Osteoblast (primary cell): ENCODE results near the gene PRSS21. TPM values are rescaled to one million over a fixed set of nuclear protein-coding genes. Genes with fewer than 3 reads are reported as not detected.

Experiments
- DNase-seq: peaks from one replicate; pipeline ENCODE4 v3.0.0; 2011; ENCODE audit warnings: low spot score, mixed read lengths; ENCODE audit not compliant: insufficient read length; ENCODE audit errors: missing footprints
- H2AFZ ChIP-seq: 2 replicates; pipeline ENCODE4 v1.6.0; 2011; ENCODE audit warnings: mild to moderate bottlenecking, low read length
- H3K27ac ChIP-seq: 2 replicates; pipeline ENCODE4 v1.5.1; 2011; ENCODE audit warnings: mild to moderate bottlenecking, low read depth, low read length, moderate library complexity
- H3K27me3 ChIP-seq: 2 replicates; pipeline ENCODE4 v1.6.0; 2012; ENCODE audit warnings: mild to moderate bottlenecking, control low read depth, inconsistent platforms, low read length, moderate library complexity; ENCODE audit not compliant: insufficient read depth
- H3K36me3 ChIP-seq: 2 replicates; pipeline ENCODE4 v1.5.1; 2011; ENCODE audit warnings: mild to moderate bottlenecking, low read length, control low read depth, moderate library complexity; ENCODE audit not compliant: insufficient read depth
- H3K4me1 ChIP-seq: 2 replicates; pipeline ENCODE4 v1.5.1; 2011; ENCODE audit warnings: mild to moderate bottlenecking, low read length, control low read depth, moderate library complexity; ENCODE audit not compliant: insufficient read depth
- H3K4me2 ChIP-seq: 2 replicates; pipeline ENCODE4 v1.6.0; 2011; ENCODE audit warnings: mild to moderate bottlenecking, low read length; ENCODE audit not compliant: insufficient read depth
- H3K4me3 ChIP-seq: fragments of 200-600 bp; sonication (generic); 3 replicates; pipeline ENCODE4 v1.5.1; 2012; ENCODE audit warnings: mild to moderate bottlenecking, low read length, inconsistent platforms; ENCODE audit not compliant: insufficient read depth
- H3K79me2 ChIP-seq: 2 replicates; pipeline ENCODE4 v1.6.0; 2012; ENCODE audit warnings: mild to moderate bottlenecking, low read length, control low read depth, inconsistent platforms; ENCODE audit not compliant: insufficient read depth
- H3K9me3 ChIP-seq: 2 replicates; pipeline ENCODE4 v1.5.1; 2011; ENCODE audit warnings: low read depth, low read length, control low read depth
- H4K20me1 ChIP-seq: 2 replicates; pipeline ENCODE4 v1.6.0; 2012; ENCODE audit warnings: mild to moderate bottlenecking, low read length, control low read depth; ENCODE audit not compliant: insufficient read depth
- total RNA-seq: library from RNA; depleted of rRNA; stranded (reverse); fragments of >200 nt; gene quantifications from 2 replicates; pipeline ENCODE4 v1.2.3, GENCODE V29; 2012
- TF ChIP-seq, protein P1 (sequence below): IDR thresholded peaks from 2 replicates; pipeline ENCODE4 v1.5.1; 2011; ENCODE audit warnings: mild to moderate bottlenecking, low read depth, low read length, moderate library complexity; ENCODE audit errors: extremely low read depth

Gene PRSS21
- total RNA-seq, 1 donor: not detected

DNA sequence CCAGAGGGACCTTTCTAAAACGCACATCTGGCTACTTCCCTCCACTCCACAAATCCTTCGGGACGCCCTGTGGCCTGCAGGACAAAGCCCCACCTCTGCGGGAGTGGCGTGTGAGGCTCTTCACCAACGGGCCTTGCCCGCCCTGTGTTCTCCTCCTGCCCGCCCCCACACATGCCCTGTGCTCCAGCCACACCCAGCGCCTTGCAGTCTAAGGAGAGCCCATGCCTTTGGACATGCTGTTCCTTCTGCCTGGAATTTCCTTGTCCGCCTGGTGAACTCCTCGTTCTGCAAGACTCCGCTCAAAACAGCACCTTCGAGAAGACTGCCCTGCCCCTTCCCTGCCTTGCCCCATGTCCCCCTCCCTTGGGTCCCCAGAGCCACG, 47.4 kb upstream of the PRSS21 start:
- H4K20me1 ChIP-seq: peaks cover 79% of the 10 kb centered on the region
- H3K27me3 ChIP-seq: no peaks in the 10 kb centered on the region
- H2AFZ ChIP-seq: no peak overlapping the region
- peak; percentile 89 for DNase-seq
- peak overlapping the region; percentile 9 for H3K27ac ChIP-seq
- TF ChIP-seq, protein P1, sequence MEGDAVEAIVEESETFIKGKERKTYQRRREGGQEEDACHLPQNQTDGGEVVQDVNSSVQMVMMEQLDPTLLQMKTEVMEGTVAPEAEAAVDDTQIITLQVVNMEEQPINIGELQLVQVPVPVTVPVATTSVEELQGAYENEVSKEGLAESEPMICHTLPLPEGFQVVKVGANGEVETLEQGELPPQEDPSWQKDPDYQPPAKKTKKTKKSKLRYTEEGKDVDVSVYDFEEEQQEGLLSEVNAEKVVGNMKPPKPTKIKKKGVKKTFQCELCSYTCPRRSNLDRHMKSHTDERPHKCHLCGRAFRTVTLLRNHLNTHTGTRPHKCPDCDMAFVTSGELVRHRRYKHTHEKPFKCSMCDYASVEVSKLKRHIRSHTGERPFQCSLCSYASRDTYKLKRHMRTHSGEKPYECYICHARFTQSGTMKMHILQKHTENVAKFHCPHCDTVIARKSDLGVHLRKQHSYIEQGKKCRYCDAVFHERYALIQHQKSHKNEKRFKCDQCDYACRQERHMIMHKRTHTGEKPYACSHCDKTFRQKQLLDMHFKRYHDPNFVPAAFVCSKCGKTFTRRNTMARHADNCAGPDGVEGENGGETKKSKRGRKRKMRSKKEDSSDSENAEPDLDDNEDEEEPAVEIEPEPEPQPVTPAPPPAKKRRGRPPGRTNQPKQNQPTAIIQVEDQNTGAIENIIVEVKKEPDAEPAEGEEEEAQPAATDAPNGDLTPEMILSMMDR: no peak
- no peak overlapping the region for H3K4me2 ChIP-seq
- H3K9me3 ChIP-seq: no peaks in the 10 kb centered on the region
- peaks cover 96% of the 10 kb centered on the region for H3K79me2 ChIP-seq
- peaks cover 92% of the 10 kb centered on the region for H3K36me3 ChIP-seq
- peaks cover 9% of the 10 kb centered on the region for H3K4me1 ChIP-seq
- H3K4me3 ChIP-seq: no peak overlapping the region

DNA sequence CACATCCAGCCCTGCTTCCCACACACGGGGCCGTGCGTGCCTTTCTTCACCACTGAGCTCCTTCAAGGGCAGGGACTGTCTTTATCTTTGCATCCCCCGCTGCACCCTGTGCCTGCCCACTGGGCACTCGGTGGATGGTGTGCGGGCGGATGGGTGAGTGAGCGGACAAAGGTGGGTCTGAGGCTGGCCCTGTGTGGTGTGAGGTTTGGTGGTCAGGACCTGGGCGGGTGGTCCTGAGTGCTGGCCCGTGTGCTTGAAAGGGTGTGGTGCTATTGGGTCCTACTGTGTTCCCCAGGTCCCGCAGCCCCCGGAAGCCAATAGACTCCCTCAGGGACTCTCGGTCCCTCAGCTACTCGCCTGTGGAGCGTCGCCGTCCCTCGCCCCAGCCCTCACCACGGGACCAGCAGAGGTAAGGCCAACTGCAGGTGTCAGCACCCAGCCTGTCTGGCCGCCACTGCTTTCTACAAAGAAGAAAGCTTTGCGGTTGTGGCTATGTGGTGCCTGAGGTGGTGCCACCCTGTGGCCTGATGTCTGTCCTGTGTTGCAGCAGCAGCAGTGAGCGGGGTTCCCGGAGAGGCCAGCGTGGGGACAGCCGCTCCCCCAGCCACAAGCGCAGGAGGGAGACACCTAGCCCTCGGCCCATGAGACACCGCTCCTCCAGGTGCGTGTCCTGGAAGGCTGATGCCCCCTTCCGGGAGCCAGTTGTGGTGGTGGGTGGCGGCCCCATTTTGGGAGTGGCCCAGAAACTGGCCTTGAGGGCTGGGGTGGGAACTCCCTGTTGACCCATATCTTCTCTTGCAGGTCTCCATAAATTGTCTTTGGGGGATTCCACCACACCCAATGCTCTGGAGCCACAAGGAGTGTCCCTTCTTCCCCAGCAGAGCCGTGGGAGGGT, 46.7 kb upstream of the PRSS21 start:
- TF ChIP-seq, protein P1: no peak
- Histone ChIP-seq H2AFZ (no peak overlapping the region), H3K27me3 (no peaks in the 10 kb centered on the region), H3K4me1 (peaks cover 9% of the 10 kb centered on the region), H3K4me3 (no peak overlapping the region), H3K9me3 (no peaks in the 10 kb centered on the region), H3K79me2 (peaks cover 96% of the 10 kb centered on the region), H3K27ac (no peak overlapping the region), H4K20me1 (peaks cover 72% of the 10 kb centered on the region), H3K36me3 (peaks cover 92% of the 10 kb centered on the region), H3K4me2 (no peak overlapping the region)
- peak; percentile 73 for DNase-seq

DNA sequence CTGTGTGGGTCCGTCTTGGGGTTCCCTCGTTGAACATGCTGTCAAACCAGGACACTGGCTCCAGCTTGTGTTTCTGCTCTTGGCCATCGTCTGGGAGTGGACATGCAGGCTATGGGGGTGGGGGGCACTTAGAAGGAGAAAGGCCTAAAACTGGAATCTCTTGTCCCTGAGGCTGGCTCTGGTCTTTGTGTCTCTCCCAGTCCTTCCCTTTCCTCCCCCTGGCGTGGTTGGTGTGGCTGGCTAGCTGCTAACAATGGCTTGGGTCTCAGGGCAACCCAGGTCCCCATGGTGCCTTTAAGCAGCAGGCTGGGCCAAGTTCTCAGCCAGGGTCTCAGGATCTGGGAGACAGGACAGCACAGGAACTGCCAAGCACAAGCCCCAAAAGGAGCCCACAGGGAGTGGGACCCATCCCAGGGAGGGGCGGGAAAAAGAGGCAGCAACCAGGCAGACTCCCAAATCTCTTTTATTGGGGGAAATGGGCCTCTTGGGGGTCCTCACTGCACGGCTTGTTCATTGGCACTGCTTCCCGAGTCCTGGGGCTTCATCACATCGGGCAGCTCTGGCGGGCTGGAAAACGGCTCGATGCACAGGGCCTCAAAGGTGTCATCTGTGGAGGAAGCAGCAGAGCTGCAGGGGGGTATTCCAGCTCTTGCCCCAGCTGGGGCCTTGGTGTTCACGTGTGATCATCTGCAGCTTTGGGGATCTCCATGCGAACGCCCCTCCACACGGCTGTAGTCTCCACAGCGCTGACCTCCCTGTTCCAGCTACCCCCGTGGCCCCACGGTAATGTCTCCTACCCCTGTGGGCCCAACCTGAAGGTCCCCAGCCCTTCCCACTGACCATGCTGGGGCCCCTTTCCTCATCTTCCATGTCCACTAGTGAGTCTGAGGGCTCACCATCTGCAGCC, 45.3 kb upstream of the PRSS21 start:
- Histone ChIP-seq H3K4me3 (no peak overlapping the region), H4K20me1 (peaks cover 71% of the 10 kb centered on the region), H3K4me2 (no peak overlapping the region), H3K9me3 (no peaks in the 10 kb centered on the region), H2AFZ (no peak overlapping the region), H3K27ac (no peak overlapping the region), H3K36me3 (peaks cover 80% of the 10 kb centered on the region), H3K4me1 (peaks cover 21% of the 10 kb centered on the region), H3K27me3 (no peaks in the 10 kb centered on the region), H3K79me2 (peaks cover 96% of the 10 kb centered on the region)
- peak; percentile 58 for DNase-seq
- TF ChIP-seq, protein P1: no peak
